Brain microvascular endothelial cell (primary cell): ENCODE measurements around the gene VRK1.

ENCODE experiments used
- DNase-seq: peaks from one replicate; pipeline ENCODE4 v3.0.0-alpha.2; 2020
- H3K27ac ChIP-seq: fragments of 250-450 bp; sonication (Bioruptor Pico); 2 replicates; pipeline ENCODE4 v1.5.1; 2020; ENCODE audit warnings: mild to moderate bottlenecking, moderate library complexity
- H3K27me3 ChIP-seq: fragments of 250-450 bp; sonication (Bioruptor Pico); replicated peaks from 2 replicates; pipeline ENCODE4 v1.5.1; 2020; ENCODE audit warnings: mild to moderate bottlenecking
- H3K36me3 ChIP-seq: fragments of 250-450 bp; sonication (Bioruptor Pico); replicated peaks from 2 replicates; pipeline ENCODE4 v1.5.1; 2020; ENCODE audit warnings: mild to moderate bottlenecking
- H3K4me3 ChIP-seq: 2 replicates; pipeline ENCODE4 v1.5.1; 2011; ENCODE audit warnings: low read depth, mild to moderate bottlenecking, control low read depth, low read length, moderate library complexity
- in situ Hi-C: cut with HindIII; loops from 2 replicates; pipeline ENCODE4 v1.10.0; 2017; ENCODE audit warnings: low sequenced_read_pairs, low pct_ligation_motif_present
- TF ChIP-seq, protein P1 (sequence below): IDR thresholded peaks from 2 replicates; pipeline ENCODE4 v1.5.1; 2011; ENCODE audit warnings: low read depth, mild to moderate bottlenecking, moderate library complexity, low read length, control low read depth, inconsistent platforms; ENCODE audit errors: missing control alignments

Gene VRK1

DNA sequence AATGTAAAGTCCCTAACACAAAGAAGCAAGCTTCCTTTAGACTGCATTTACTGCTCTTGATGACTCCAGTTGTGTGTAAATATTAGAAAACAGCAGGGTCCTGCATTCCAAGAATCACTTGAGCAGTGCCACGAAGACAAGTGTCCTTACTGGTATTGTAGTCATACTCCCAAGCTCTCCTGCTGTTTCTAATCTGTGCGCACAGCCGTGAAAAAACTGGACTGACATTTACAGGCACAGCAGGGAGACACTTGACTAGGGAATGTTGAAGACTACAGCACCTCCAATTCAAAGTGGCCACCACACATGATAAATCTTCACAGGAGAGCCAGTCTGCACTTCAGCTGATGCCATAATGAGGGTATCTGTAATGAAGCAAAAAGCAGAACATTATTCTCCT, 91.4 kb downstream of the VRK1 start:
- in situ Hi-C loops, result no loop called here
- no peak overlapping the region for H3K27ac ChIP-seq
- H3K4me3 ChIP-seq, result no peak overlapping the region
- no peak for DNase-seq
- H3K36me3 ChIP-seq, result no peaks in the 10 kb centered on the region
- TF ChIP-seq, protein P1, sequence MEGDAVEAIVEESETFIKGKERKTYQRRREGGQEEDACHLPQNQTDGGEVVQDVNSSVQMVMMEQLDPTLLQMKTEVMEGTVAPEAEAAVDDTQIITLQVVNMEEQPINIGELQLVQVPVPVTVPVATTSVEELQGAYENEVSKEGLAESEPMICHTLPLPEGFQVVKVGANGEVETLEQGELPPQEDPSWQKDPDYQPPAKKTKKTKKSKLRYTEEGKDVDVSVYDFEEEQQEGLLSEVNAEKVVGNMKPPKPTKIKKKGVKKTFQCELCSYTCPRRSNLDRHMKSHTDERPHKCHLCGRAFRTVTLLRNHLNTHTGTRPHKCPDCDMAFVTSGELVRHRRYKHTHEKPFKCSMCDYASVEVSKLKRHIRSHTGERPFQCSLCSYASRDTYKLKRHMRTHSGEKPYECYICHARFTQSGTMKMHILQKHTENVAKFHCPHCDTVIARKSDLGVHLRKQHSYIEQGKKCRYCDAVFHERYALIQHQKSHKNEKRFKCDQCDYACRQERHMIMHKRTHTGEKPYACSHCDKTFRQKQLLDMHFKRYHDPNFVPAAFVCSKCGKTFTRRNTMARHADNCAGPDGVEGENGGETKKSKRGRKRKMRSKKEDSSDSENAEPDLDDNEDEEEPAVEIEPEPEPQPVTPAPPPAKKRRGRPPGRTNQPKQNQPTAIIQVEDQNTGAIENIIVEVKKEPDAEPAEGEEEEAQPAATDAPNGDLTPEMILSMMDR, result no peak
- H3K27me3 ChIP-seq, result no peaks in the 10 kb centered on the region

DNA sequence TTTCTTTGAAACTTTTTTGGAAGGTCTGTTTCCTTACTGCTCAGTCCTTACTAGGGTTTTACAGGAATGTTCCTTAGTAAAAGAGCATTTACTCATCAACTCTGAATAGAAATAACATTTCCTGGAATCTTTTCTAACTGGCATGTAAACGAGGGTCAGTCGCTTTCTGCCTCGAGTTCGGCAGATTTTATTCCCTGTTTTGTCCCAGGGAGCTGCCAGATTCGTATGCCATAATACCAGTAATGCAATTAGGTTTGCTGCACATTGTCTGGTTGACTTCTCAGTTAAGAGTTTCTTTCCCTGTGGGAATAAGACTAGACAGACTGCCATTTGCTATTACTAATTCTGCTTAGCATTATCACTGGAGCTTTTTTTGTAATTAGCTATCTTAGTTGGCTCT, 91.9 kb downstream of the VRK1 start:
- DNase-seq, result no peak
- TF ChIP-seq, protein P1, result no peak
- Histone ChIP-seq H3K4me3 (no peak overlapping the region), H3K27me3 (no peaks in the 10 kb centered on the region), H3K36me3 (no peaks in the 10 kb centered on the region), H3K27ac (no peak overlapping the region)
- in situ Hi-C loops, result no loop called here

DNA sequence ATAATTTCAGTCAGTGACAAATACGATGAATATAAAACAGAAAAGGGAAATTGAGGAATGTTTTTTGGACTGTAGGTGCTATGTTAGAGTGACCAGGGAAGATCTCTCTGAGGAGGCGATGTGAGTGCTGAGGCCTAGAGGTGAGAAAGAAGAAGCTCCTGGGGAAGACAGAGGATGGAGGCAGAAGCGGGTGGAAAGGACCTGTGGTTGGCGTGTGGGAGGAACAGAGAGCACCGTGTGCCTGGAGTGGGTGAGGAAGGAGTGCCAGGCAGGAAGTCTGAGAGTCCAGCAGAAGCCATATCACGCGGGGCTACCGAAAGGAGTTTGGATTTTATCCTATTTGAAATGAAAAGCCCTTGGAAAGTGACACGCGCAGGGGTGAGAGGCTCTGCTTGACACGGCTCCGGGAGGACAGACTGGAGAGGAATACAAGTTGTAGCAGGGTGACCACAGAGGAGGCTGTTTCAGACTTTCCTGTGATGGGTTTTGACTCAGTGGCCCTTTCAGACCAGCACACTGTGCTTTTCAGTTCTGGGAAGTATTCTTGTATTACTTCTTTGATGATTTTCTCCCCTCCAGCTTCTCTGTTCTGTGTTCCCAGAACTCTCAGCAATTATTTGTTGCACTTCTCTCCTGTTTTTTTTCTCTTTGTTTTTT, 96.9 kb downstream of the VRK1 start:
- TF ChIP-seq, protein P1, result no peak
- no peaks in the 10 kb centered on the region for H3K36me3 ChIP-seq
- no peaks in the 10 kb centered on the region for H3K27me3 ChIP-seq
- DNase-seq, result no peak
- H3K4me3 ChIP-seq, result no peak overlapping the region
- in situ Hi-C loops, result no loop called here
- no peak overlapping the region for H3K27ac ChIP-seq

DNA sequence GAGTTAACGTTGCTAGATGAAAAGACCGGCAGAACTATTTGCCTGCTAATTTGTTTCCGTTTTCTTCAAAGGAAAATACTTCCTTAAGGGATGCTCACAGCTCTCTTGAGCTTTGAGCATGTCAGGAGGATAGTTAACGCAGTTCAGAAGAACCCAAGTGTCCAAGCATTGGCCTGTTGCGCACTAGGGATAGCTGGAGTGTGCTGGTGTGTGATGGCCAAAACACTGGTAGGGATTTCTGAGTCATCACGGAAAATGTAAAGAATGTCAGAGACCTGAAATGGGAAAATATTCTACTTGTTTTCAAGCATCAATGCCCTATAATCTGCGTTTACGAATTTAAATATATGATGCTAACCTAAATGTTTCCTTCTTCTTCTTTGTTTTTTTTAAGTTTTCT, 97.8 kb downstream of the VRK1 start:
- no peaks in the 10 kb centered on the region for H3K27me3 ChIP-seq
- DNase-seq, result peak; percentile 1
- H3K36me3 ChIP-seq, result no peaks in the 10 kb centered on the region
- in situ Hi-C loops, result no loop called here
- H3K27ac ChIP-seq, result no peak overlapping the region
- no peak overlapping the region for H3K4me3 ChIP-seq
- TF ChIP-seq, protein P1, result no peak

DNA sequence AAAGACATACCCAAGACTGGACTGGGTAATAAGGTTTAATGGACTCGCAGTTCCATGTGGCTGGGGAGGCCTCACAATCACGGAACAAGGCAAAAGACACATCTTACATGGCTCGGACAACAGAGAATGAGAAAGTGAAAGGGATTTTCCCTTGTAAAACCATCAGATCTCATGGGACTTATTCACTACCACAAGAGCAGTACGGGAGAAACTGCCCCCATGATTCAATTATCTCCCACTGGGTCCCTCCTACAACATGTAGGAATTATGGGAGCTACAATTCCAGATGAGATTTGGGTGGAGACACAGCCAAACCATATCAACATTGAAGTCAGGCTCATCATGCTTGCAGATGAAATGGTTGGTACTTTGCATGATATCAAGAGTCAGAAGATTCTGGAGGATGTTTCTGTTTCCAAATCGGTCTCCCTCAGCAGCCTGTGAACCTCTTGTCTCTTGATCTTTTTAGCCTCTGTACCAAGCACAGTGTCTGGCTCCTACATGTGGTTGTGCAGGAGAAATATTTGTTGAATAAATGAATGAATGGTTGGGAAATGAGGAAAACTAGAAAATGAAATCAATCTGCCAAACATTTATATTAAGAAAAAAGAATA, 98.6 kb downstream of the VRK1 start:
- Histone ChIP-seq H3K27ac (no peak overlapping the region), H3K4me3 (no peak overlapping the region), H3K27me3 (no peaks in the 10 kb centered on the region), H3K36me3 (no peaks in the 10 kb centered on the region)
- in situ Hi-C loops, result no loop called here
- TF ChIP-seq, protein P1, result no peak
- DNase-seq, result no peak

DNA sequence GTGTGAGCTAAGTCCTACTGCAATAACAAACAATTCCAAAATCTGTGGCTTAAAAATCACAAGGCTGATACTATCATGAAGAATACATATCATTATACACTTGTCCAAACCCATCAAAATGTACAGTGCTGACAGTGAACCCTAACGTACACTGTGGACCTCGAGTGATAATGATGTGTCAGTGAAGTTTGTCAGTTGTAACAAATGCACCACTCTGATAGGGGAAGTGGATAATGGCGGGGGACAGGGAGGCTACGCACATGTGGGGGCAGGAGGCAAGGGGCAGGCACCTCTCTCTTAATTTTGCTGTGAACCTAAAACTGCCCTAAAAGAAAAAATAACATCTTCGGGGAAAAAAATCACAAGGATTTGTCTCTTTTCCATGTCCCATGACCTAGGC, 100.0 kb downstream of the VRK1 start:
- no peaks in the 10 kb centered on the region for H3K36me3 ChIP-seq
- no peak overlapping the region for H3K4me3 ChIP-seq
- DNase-seq, result no peak
- in situ Hi-C loops, result no loop called here
- no peak overlapping the region for H3K27ac ChIP-seq
- TF ChIP-seq, protein P1, result no peak
- no peaks in the 10 kb centered on the region for H3K27me3 ChIP-seq
